ENCODE measurements around the gene SHMT2. TPM values are rescaled to one million over a fixed set of nuclear protein-coding genes. Genes with fewer than 3 reads are reported as not detected.

SHMT2 gene
- total RNA-seq, 1 experiment from 2014 or later = 67.1 TPM

DNA sequence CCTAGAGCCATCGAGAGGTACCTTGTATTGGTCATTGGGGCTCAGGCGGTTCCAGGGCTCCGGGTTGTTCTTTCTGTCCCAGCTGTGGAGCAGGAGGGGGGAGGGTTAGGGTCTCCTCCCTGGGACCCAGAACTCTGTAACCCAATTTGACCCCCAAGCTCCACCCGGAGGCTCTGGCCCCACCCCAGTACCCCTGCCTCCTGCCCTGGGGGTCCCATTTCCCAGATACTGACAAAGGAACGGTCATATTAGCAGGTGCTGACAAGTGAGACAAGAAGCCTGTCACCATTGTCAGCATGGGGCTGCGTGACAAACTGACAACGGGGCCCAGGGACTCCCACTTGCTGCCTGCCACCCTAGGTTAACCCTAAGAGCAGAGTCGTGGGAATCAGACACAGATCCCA, 6.2 kb downstream of the SHMT2 start:
- Histone ChIP-seq H3K27me3 (ENCODE audit: control insufficient read depth, insufficient read depth, low read length) (peaks cover under 1% of the 10 kb centered on the region; the same call in 1 of the 2 replicates), H3K9me3 (ENCODE audit: control insufficient read depth, insufficient read depth, low read depth, low read length) (no peaks in the 10 kb centered on the region), H3K36me3 (ENCODE audit: control insufficient read depth, insufficient read depth, low read length) (no peaks in the 10 kb centered on the region; the same call in 1 of the 2 replicates), H3K4me1 (ENCODE audit: control insufficient read depth, insufficient read depth, low read length) (peaks cover 15% of the 10 kb centered on the region), H3K4me3 (ENCODE audit: low read depth in 2 of 2, low read length in 2 of 2) (no peak overlapping the region), H3K27ac (ENCODE audit: low read length) (no peak overlapping the region)
- in situ Hi-C loops (cut with HindIII; ENCODE audit: low pct_unique_long_range_greater_than_20kb, low sequenced_read_pairs) = no loop called here
- POLR2A ChIA-PET = no interaction called here
- intact Hi-C loops (cut with micrococcal nuclease; ENCODE audit: unreplicated experiment) = no loop called here
- no peak for ATAC-seq
- no peak for DNase-seq (ENCODE audit: low read depth, low spot score)
- CTCF ChIA-PET = no interaction called here
- BruUV-seq (replicated peaks) = no TSS peak
- TF ChIP-seq SIN3A (IDR thresholded peaks at IDR 0.05; ENCODE audit: borderline replicate concordance, insufficient read depth, low read depth, low read length) = no peak
- no peak for TF ChIP-seq TCF7L2 (IDR thresholded peaks at IDR 0.05; ENCODE audit: low read depth, low read length)
- TF ChIP-seq, protein P1, sequence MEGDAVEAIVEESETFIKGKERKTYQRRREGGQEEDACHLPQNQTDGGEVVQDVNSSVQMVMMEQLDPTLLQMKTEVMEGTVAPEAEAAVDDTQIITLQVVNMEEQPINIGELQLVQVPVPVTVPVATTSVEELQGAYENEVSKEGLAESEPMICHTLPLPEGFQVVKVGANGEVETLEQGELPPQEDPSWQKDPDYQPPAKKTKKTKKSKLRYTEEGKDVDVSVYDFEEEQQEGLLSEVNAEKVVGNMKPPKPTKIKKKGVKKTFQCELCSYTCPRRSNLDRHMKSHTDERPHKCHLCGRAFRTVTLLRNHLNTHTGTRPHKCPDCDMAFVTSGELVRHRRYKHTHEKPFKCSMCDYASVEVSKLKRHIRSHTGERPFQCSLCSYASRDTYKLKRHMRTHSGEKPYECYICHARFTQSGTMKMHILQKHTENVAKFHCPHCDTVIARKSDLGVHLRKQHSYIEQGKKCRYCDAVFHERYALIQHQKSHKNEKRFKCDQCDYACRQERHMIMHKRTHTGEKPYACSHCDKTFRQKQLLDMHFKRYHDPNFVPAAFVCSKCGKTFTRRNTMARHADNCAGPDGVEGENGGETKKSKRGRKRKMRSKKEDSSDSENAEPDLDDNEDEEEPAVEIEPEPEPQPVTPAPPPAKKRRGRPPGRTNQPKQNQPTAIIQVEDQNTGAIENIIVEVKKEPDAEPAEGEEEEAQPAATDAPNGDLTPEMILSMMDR (IDR thresholded peaks at IDR 0.05) = no peak
- no peak for TF ChIP-seq POLR2AphosphoS5 (IDR thresholded peaks at IDR 0.05; ENCODE audit: low read depth, low read length)
- TF ChIP-seq, protein P2, sequence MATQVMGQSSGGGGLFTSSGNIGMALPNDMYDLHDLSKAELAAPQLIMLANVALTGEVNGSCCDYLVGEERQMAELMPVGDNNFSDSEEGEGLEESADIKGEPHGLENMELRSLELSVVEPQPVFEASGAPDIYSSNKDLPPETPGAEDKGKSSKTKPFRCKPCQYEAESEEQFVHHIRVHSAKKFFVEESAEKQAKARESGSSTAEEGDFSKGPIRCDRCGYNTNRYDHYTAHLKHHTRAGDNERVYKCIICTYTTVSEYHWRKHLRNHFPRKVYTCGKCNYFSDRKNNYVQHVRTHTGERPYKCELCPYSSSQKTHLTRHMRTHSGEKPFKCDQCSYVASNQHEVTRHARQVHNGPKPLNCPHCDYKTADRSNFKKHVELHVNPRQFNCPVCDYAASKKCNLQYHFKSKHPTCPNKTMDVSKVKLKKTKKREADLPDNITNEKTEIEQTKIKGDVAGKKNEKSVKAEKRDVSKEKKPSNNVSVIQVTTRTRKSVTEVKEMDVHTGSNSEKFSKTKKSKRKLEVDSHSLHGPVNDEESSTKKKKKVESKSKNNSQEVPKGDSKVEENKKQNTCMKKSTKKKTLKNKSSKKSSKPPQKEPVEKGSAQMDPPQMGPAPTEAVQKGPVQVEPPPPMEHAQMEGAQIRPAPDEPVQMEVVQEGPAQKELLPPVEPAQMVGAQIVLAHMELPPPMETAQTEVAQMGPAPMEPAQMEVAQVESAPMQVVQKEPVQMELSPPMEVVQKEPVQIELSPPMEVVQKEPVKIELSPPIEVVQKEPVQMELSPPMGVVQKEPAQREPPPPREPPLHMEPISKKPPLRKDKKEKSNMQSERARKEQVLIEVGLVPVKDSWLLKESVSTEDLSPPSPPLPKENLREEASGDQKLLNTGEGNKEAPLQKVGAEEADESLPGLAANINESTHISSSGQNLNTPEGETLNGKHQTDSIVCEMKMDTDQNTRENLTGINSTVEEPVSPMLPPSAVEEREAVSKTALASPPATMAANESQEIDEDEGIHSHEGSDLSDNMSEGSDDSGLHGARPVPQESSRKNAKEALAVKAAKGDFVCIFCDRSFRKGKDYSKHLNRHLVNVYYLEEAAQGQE (IDR thresholded peaks at IDR 0.05; ENCODE audit: insufficient read depth in 1 of 2, low read depth in 2 of 2, low read length in 1 of 2) = no peak

DNA sequence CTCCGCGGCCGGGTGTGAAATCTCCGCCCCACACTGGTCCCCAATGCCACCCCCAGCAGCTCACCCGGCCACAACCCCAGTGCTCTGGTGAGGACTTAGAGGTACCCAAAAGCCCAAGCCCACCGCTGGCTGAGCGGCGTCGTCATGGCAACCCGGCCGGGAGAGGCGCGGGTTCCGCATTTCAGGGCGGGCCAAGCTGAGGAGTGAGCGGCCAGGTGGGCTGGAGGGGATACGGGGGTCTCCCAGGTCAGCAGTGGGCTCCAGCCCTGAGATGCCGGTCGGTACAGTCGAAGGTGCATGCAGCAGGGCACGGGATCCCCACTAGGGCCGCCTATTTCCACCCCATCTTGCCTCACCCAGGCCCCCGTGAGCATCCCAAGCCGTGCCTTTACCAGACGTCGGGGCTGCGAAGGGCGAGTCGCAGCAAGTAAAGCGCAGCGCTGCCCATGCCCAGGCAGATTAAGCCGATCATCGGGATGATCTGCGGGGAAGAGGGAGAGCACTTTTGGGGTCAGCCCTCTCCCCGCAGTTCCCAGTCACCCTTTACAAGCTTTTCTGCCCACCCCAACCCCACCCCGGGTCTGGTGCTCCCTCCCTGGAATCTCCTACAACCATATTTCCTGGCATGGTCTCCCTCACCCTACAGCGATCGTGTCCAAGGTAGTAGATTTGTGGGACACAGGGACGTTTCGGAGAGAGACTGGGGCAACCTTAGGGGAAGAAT, 6.9 kb downstream of the SHMT2 start:
- no peak overlapping the region for H3K27ac ChIP-seq (ENCODE audit: low read length)
- TF ChIP-seq TCF7L2 (IDR thresholded peaks at IDR 0.05; ENCODE audit: low read depth, low read length) (no peak), SIN3A (IDR thresholded peaks at IDR 0.05; ENCODE audit: borderline replicate concordance, insufficient read depth, low read depth, low read length) (no peak), POLR2AphosphoS5 (IDR thresholded peaks at IDR 0.05; ENCODE audit: low read depth, low read length) (no peak)
- TF ChIP-seq, protein P2 (IDR thresholded peaks at IDR 0.05; ENCODE audit: insufficient read depth in 1 of 2, low read depth in 2 of 2, low read length in 1 of 2) = no peak
- TF ChIP-seq, protein P1 (IDR thresholded peaks at IDR 0.05) = no peak
- no peak for ATAC-seq
- DNase-seq (ENCODE audit: low read depth, low spot score) = no peak
- in situ Hi-C loops (cut with HindIII; ENCODE audit: low pct_unique_long_range_greater_than_20kb, low sequenced_read_pairs) = no loop called here
- H3K4me3 ChIP-seq (ENCODE audit: low read depth in 2 of 2, low read length in 2 of 2) = no peak overlapping the region
- peaks cover 2% of the 10 kb centered on the region; the same call in 1 of the 2 replicates for H3K27me3 ChIP-seq (ENCODE audit: control insufficient read depth, insufficient read depth, low read length)
- CTCF ChIA-PET = interaction anchor here (1.1 kb wide), 1 partner anchor 19 kb away, joined by 3 read pairs; no protein-coding TSS in a partner anchor
- H3K36me3 ChIP-seq (ENCODE audit: control insufficient read depth, insufficient read depth, low read length) = no peaks in the 10 kb centered on the region; the same call in 1 of the 2 replicates
- H3K9me3 ChIP-seq (ENCODE audit: control insufficient read depth, insufficient read depth, low read depth, low read length) = no peaks in the 10 kb centered on the region
- intact Hi-C loops (cut with micrococcal nuclease; ENCODE audit: unreplicated experiment) = no loop called here
- POLR2A ChIA-PET = no interaction called here
- no TSS peak for BruUV-seq (replicated peaks)
- peaks cover 16% of the 10 kb centered on the region for H3K4me1 ChIP-seq (ENCODE audit: control insufficient read depth, insufficient read depth, low read length)

Data from Panc1 (cell line).